Measurements from ENCODE around the gene MESD.

- TF ChIP-seq CTCF (conservative IDR thresholded peaks at IDR 0.05; ENCODE audit: low read depth, low read length) (no peak), EZH2 (IDR thresholded peaks at IDR 0.05; ENCODE audit: low read length, unreplicated experiment) (no peak), EZH2phosphoT487 (IDR thresholded peaks at IDR 0.05; ENCODE audit: borderline replicate concordance, low read length) (no peak)
These were observed 64.0 kb downstream of the MESD start for GRCh38 chr15:80925597-80926059.

Data from PC-3 (cell line).